K562 (cell line): Measurements from ENCODE around the gene POLR2A. TPM values are rescaled to one million over a fixed set of nuclear protein-coding genes. Genes with fewer than 3 reads are reported as not detected.

Source experiments
- ATAC-seq: fragments of 200-7000 bp; cut with Tn5 transposase; 3 replicates; pipeline ENCODE4 v1.9.1; 2020; ENCODE audit warnings: moderate library complexity
- BruUV-seq: library from RNA; stranded (reverse); fragments of 400-500 nt; replicated peaks from 2 replicates; lab custom pipeline; 2021; lab: Mats Ljungman, UMichigan
- CTCF ChIA-PET: fragments of 300-600 bp; formaldehyde crosslinking; extraction: SDS; loops from one replicate; lab custom pipeline; 2021; ENCODE audit warnings: low intra/inter-chr PET ratio; lab: Yijun Ruan, JAX
- POLR2A ChIA-PET: fragments of 300-600, 350-650 bp; sonication (Branson Sonifier 250); formaldehyde crosslinking; extraction: SDS; loops from one replicate; lab custom pipeline; 2021; ENCODE audit warnings: antibody characterized with exemption, inconsistent platforms; lab: Yijun Ruan, JAX
- DNase-seq, 4 experiments: peaks; one replicate each; pipeline versions ENCODE4 v3.0.0 to v3.0.0-alpha.2; 2011 to 2018; ENCODE audit warnings: low spot score in 3 of 4, mixed read lengths in 3 of 4; ENCODE audit errors: extremely low read depth in 1 of 4
- FAIRE-seq: peaks from 2 replicates; lab custom pipeline; 2011; peaks lifted over from hg19 to GRCh38; lab: Jason Lieb, UNC
- H2AFZ ChIP-seq: 2 replicates; pipeline ENCODE4 v1.6.0; 2011; ENCODE audit warnings: low read depth, low read length, control low read depth, inconsistent platforms
- H3K27ac ChIP-seq: fragments of 200-600 bp; 3 replicates; pipeline ENCODE4 v1.8.0; 2011; ENCODE audit warnings: low read depth, mild to moderate bottlenecking, control low read depth, inconsistent platforms, low read length, moderate library complexity, mixed read lengths; ENCODE audit errors: extremely low read depth
- H3K27me3 ChIP-seq, 2 experiments: fragments of 300-600 bp in 1 of 2; 2 replicates in 1 of 2; 3 replicates in 1 of 2; pipeline versions ENCODE4 v1.6.0 to v1.8.0; 2011; ENCODE audit warnings: inconsistent platforms in 2 of 2, low read length in 2 of 2, mild to moderate bottlenecking in 1 of 2, mixed read lengths in 1 of 2, moderate library complexity in 1 of 2; ENCODE audit not compliant: control insufficient read depth in 2 of 2, insufficient read depth in 2 of 2
- H3K36me3 ChIP-seq: fragments of 300-600 bp; 3 replicates; pipeline ENCODE4 v1.8.0; 2011; ENCODE audit warnings: mild to moderate bottlenecking, low read length, inconsistent platforms; ENCODE audit not compliant: control insufficient read depth, insufficient read depth
- H3K4me1 ChIP-seq, 2 experiments: fragments of 200-600 bp in 1 of 2; replicated peaks in 1 of 2; 2 replicates in 1 of 2; 3 replicates in 1 of 2; pipeline versions ENCODE4 v1.5.1 to v1.8.0; 2011; ENCODE audit warnings: inconsistent platforms in 2 of 2, low read length in 2 of 2, mild to moderate bottlenecking in 1 of 2, mixed read lengths in 1 of 2, moderate library complexity in 1 of 2; ENCODE audit not compliant: control insufficient read depth in 2 of 2, insufficient read depth in 2 of 2
- H3K4me2 ChIP-seq: 2 replicates; pipeline ENCODE4 v1.6.1; 2011; ENCODE audit warnings: low read length, control low read depth, inconsistent platforms, mixed read lengths; ENCODE audit not compliant: insufficient read depth
- H3K4me3 ChIP-seq: fragments of 200-600 bp; sonication (generic), shearing (Covaris generic); 2 replicates; pipeline ENCODE4 v1.5.1; 2016; ENCODE audit warnings: control low read depth, inconsistent platforms
- H3K79me2 ChIP-seq: fragments of 200-600 bp; 3 replicates; pipeline ENCODE4 v1.8.0; 2011; ENCODE audit warnings: low read length, inconsistent platforms; ENCODE audit not compliant: control insufficient read depth, insufficient read depth
- H3K9ac ChIP-seq, 2 experiments: 2 replicates each; pipeline versions ENCODE4 v1.6.0 to v1.6.1; 2011; ENCODE audit warnings: low read depth in 2 of 2, low read length in 2 of 2, control low read depth in 1 of 2, inconsistent platforms in 1 of 2, mild to moderate bottlenecking in 1 of 2, mixed read lengths in 1 of 2; ENCODE audit not compliant: insufficient read depth in 1 of 2
- H3K9me1 ChIP-seq: one replicate; pipeline ENCODE4 v1.6.0; 2011; ENCODE audit warnings: inconsistent platforms, mild to moderate bottlenecking, low read length, moderate library complexity; ENCODE audit not compliant: control insufficient read depth, insufficient read depth
- H3K9me3 ChIP-seq: replicated peaks from 2 replicates; pipeline ENCODE4 v1.5.1; 2011; ENCODE audit warnings: low read depth, low read length, inconsistent platforms; ENCODE audit not compliant: control insufficient read depth, insufficient read depth
- H4K20me1 ChIP-seq: replicated peaks from 2 replicates; pipeline ENCODE4 v1.6.1; 2011; ENCODE audit warnings: low read length, inconsistent platforms, mixed read lengths; ENCODE audit not compliant: control insufficient read depth, insufficient read depth
- CHD1 ChIP-seq: fragments of 200-600 bp; sonication (generic); IDR thresholded peaks from one replicate; pipeline ENCODE4 v1.6.1; 2012; ENCODE audit warnings: mild to moderate bottlenecking, moderate library complexity, low read length, inconsistent platforms
- FOXP4 ChIP-seq: sonication (generic); formaldehyde crosslinking; IDR thresholded peaks from 2 replicates; pipeline ENCODE4 v1.8.0; 2022; ENCODE audit warnings: mild to moderate bottlenecking, missing genetic modification reagents, borderline replicate concordance
- HDGF ChIP-seq: fragments of 450-650 bp; IDR thresholded peaks from 2 replicates; pipeline ENCODE4 v1.6.1; 2016
- PHF8 ChIP-seq: fragments of 200-600 bp; sonication (generic); IDR thresholded peaks from 2 replicates; pipeline ENCODE4 v1.6.1; 2012; ENCODE audit warnings: mixed run types, mild to moderate bottlenecking, inconsistent platforms, low read length, moderate library complexity, borderline replicate concordance
- ZNF24 ChIP-seq: fragments of 450-650 bp; IDR thresholded peaks from 2 replicates; pipeline ENCODE4 v1.6.1; 2016
- WGBS: fragments of 100-300 bp; shearing (Covaris generic); methylation state at CpG from one replicate; pipeline ENCODE4 v1.1.6; 2016; ENCODE audit warnings: low coverage, mixed read lengths; ENCODE audit not compliant: insufficient coverage; ENCODE audit errors: missing lambda C conversion rate; 5-methylcytosine and 5-hydroxymethylcytosine counted together
- in situ Hi-C: fragments of 300-500 bp; cut with MboI; formaldehyde crosslinking; loops from 4 replicates; pipeline ENCODE4 v1.15.0; 2018; ENCODE audit warnings: inconsistent platforms, mixed read lengths
- intact Hi-C: fragments of 100-400 bp; cut with micrococcal nuclease; formaldehyde crosslinking; loops from 2 replicates; pipeline ENCODE4 v1.14.2; 2022
- polyA plus RNA-seq, 8 experiments: library from polyadenylated mRNA; depleted of rRNA in 4 of 8; stranded (reverse) in 5 of 8; unstranded in 3 of 8; fragments of >200 nt; fragmentation: Nextera tagmentation in 2 of 8; fragmentation: Illumina TruSeq in 1 of 8; extraction: Ambion mirVana in 2 of 8; extraction: Trizol in 1 of 8; gene quantifications; 2 replicates each; pipeline versions ENCODE4 v1.2.1 to v1.2.3, GENCODE V29; 2011 to 2014; ENCODE audit warnings: inconsistent platforms in 1 of 8, missing spikeins in 1 of 8
- total RNA-seq, 7 experiments: library from RNA; depleted of rRNA in 6 of 7; stranded (reverse); fragments of >200 nt in 6 of 7; fragmentation: Illumina TruSeq in 2 of 7; extraction: Trizol in 2 of 7; gene quantifications; 2 replicates each; pipeline versions ENCODE4 v1.2.1 to v1.2.3, GENCODE V29; 2011 to 2021; ENCODE audit warnings: low replicate concordance in 1 of 7

The POLR2A gene
- total and polyA plus RNA-seq, 9 of the 15 experiments (the other 6 are each of a cell fraction or from before 2014, with no cell fraction given): 1.3 to 109 (median 12.4) TPM

GRCh38 chr17:7486181-7486580, 2.0 kb downstream of the POLR2A start:
- no peak overlapping the region for H2AFZ ChIP-seq
- peak overlapping the region; percentile 63 for H3K4me3 ChIP-seq
- H3K9ac ChIP-seq: peak overlapping the region; percentile 91 to 99; a peak in 3 of 4 replicates
- intact Hi-C loops: no loop called here
- H3K27me3 ChIP-seq: no peaks in the 10 kb centered on the region
- ATAC-seq: 0 out of 3 replicates have a peak, but pooled peaks have one; percentile 2
- H4K20me1 ChIP-seq: no peaks in the 10 kb centered on the region
- no peaks in the 10 kb centered on the region for H3K9me1 ChIP-seq
- H3K27ac ChIP-seq: no peak overlapping the region; the same call in 1 of the 3 replicates
- no peaks in the 10 kb centered on the region for H3K9me3 ChIP-seq
- CTCF ChIA-PET: no interaction called here
- peaks cover 38% of the 10 kb centered on the region; the same call in 2 of the 3 replicates for H3K36me3 ChIP-seq
- H3K79me2 ChIP-seq: peaks cover 66% of the 10 kb centered on the region
- H3K4me2 ChIP-seq: peak overlapping the region; percentile 97
- TF ChIP-seq HDGF (0 out of 2 replicates have a peak, but pooled peaks have one; percentile 47), FOXP4 (CRISPR knock-in tag) (no peak), ZNF24 (peak; percentile 54; the same call in 1 of the 2 replicates), CHD1 (no peak), PHF8 (no peak)
- TF ChIP-seq, all 486 proteins: peak for 2
- no TSS peak for BruUV-seq
- POLR2A ChIA-PET: interaction anchor here (0.6 to 4.0 kb wide), 25 partner anchors 8 to 831 kb away, joined by 3 to 25 read pairs (median 6); partner anchors contain the start of genes SPEM1, TMEM102 and TMEM256
- WGBS: 10% methylated on average over 2 of the region's 3 CpGs
- in situ Hi-C loops: no loop called here
- FAIRE-seq: peak; percentile 15
- H3K4me1 ChIP-seq: peaks cover 14 to 22% of the 10 kb centered on the region in 2 experiments; a peak in 4 of 5 replicates
- peak in 1 of 4 experiments; percentile 29 for DNase-seq
